ENCODE results near the gene ASB6. TPM values are rescaled to one million over a fixed set of nuclear protein-coding genes. Genes with fewer than 3 reads are reported as not detected.

Gene ASB6
- total RNA-seq, 1 experiment from 2014 or later: 20.0 TPM

DNA sequence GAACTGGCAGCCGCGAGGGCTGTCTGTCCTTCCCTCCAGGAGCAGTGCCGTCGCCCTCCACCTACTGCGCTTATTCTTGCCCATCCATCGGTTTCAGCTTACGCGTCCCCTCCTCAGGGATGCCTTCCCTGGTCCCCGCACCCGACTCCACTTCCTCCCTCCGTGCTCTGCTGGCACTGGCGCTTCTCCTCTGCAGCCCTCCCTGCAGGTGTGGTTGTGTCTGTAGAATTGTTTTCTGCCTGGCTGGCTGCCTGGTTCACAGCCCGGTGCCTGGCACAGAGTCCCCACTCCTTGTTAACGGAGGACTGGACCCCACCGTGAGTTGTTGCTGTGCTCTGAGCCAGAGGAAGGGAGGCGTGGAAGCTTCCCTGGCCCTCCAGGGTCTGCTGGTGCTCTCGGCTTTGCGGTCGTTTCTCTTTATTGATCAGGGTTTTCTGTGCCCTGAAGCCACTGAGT is 10.2 kb downstream of the ASB6 start:
- H3K4me3 Mint-ChIP-seq: no peak overlapping the region
- H3K36me3 Mint-ChIP-seq: peaks cover 32% of the 10 kb centered on the region
- POLR2A ChIA-PET: no interaction called here
- CTCF ChIA-PET: interaction anchor here (1.0 kb wide), 1 partner anchor 459 kb away, joined by 3 read pairs; no protein-coding TSS in a partner anchor
- H3K27ac Mint-ChIP-seq: peak overlapping the region; percentile 68; the same call in 1 of the 2 replicates
- DNase-seq (ENCODE audit: low spot score): no peak
- TF ChIP-seq ZNF416 (CRISPR knock-in tag; IDR thresholded peaks at IDR 0.05): no peak
- no peak for TF ChIP-seq ZNF423 (CRISPR knock-in tag; IDR thresholded peaks at IDR 0.05)
- no peak for TF ChIP-seq ELF4 (CRISPR knock-in tag; IDR thresholded peaks at IDR 0.05; ENCODE audit: low read depth)
- H3K9me3 Mint-ChIP-seq: no peaks in the 10 kb centered on the region
- H3K27me3 Mint-ChIP-seq (ENCODE audit: low read depth): no peaks in the 10 kb centered on the region
- no peak for ATAC-seq
- peaks cover 37% of the 10 kb centered on the region for H3K4me1 Mint-ChIP-seq

DNA sequence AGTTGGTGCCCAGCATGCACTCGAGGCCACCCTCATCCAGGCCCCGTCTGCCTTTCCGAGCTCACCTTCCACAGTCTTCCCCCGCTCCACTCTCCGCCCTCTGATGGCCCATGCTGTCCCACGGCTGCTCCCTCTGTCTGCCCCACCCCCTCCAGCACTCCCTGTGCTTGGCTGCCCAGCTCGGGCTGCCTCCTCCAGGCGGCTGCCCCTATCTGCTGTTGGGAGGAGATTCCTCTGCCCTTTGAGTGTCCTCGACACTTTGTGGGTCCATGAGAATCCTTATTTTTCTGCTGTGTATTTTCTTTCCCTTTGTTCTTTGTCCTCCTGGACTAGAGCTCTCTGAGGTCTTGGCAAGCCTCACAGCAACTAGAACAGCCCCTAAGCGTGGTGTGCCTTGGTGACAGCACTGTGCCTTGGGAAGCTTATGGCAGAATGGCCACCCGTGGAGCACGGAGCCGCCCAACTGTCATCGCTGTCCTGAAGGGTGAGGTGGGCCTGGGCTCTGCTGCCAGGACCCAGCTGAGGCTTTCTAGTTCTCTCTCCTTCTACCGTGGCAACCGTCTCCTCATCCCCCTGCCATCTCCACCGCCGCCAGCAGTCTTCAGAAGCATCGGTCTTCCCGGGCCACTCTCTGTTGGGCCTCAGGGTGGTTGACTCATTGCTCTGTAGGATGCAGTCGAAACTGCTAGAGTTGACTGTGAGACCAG is 10.8 kb downstream of the ASB6 start:
- H3K27me3 Mint-ChIP-seq (ENCODE audit: low read depth): no peaks in the 10 kb centered on the region
- H3K4me3 Mint-ChIP-seq: no peak overlapping the region; the same call in 1 of the 2 replicates
- peak; percentile 20; the same call in 1 of the 2 replicates for ATAC-seq
- POLR2A ChIA-PET: no interaction called here
- TF ChIP-seq GTF2I (CRISPR knock-in tag; conservative IDR thresholded peaks at IDR 0.05): no peak
- no peak for TF ChIP-seq ZNF263 (CRISPR knock-in tag; IDR thresholded peaks at IDR 0.05; ENCODE audit: low read depth)
- H3K9me3 Mint-ChIP-seq: no peaks in the 10 kb centered on the region
- peak overlapping the region; percentile 68; the same call in 1 of the 2 replicates for H3K27ac Mint-ChIP-seq
- no peak for DNase-seq (ENCODE audit: low spot score)
- peaks cover 32% of the 10 kb centered on the region for H3K36me3 Mint-ChIP-seq
- H3K4me1 Mint-ChIP-seq: peaks cover 41% of the 10 kb centered on the region
- CTCF ChIA-PET: interaction anchor here (0.7 to 2.2 kb wide), 8 partner anchors 11 to 499 kb away, joined by 3 to 9 read pairs (median 4); no protein-coding TSS in a partner anchor

- H3K27ac Mint-ChIP-seq: peak overlapping the region; percentile 32; the same call in 1 of the 2 replicates
- H3K4me3 Mint-ChIP-seq: no peak overlapping the region
- TF ChIP-seq, protein P1, sequence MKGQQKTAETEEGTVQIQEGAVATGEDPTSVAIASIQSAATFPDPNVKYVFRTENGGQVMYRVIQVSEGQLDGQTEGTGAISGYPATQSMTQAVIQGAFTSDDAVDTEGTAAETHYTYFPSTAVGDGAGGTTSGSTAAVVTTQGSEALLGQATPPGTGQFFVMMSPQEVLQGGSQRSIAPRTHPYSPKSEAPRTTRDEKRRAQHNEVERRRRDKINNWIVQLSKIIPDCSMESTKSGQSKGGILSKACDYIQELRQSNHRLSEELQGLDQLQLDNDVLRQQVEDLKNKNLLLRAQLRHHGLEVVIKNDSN (CRISPR knock-in tag; IDR thresholded peaks at IDR 0.05): no peak
- TF ChIP-seq ETV6 (CRISPR knock-in tag; IDR thresholded peaks at IDR 0.05) (no peak), CREB1 (CRISPR knock-in tag; IDR thresholded peaks at IDR 0.05) (no peak), ZNF138 (CRISPR knock-in tag; conservative IDR thresholded peaks at IDR 0.05) (no peak), JAZF1 (CRISPR knock-in tag; IDR thresholded peaks at IDR 0.05) (no peak), ATF2 (CRISPR knock-in tag; IDR thresholded peaks at IDR 0.05; ENCODE audit: borderline replicate concordance, low read depth) (no peak), E2F5 (CRISPR knock-in tag; IDR thresholded peaks at IDR 0.05) (no peak), HMGA2 (CRISPR knock-in tag; IDR thresholded peaks at IDR 0.05) (no peak)
- DNase-seq (ENCODE audit: low spot score) (no peak), ATAC-seq (no peak)
- H3K27me3 Mint-ChIP-seq (ENCODE audit: low read depth): no peaks in the 10 kb centered on the region
- H3K9me3 Mint-ChIP-seq: no peaks in the 10 kb centered on the region
- peaks cover 51% of the 10 kb centered on the region for H3K4me1 Mint-ChIP-seq
- H3K36me3 Mint-ChIP-seq: peaks cover 24% of the 10 kb centered on the region
- POLR2A ChIA-PET: no interaction called here
- CTCF ChIA-PET: interaction anchor here (1.0 to 2.2 kb wide), 5 partner anchors 10 to 498 kb away, joined by 3 to 6 read pairs (median 3); no protein-coding TSS in a partner anchor
Observed at GRCh38 chr9:129629251-129629820, 12.6 kb downstream of the ASB6 start.

DNA sequence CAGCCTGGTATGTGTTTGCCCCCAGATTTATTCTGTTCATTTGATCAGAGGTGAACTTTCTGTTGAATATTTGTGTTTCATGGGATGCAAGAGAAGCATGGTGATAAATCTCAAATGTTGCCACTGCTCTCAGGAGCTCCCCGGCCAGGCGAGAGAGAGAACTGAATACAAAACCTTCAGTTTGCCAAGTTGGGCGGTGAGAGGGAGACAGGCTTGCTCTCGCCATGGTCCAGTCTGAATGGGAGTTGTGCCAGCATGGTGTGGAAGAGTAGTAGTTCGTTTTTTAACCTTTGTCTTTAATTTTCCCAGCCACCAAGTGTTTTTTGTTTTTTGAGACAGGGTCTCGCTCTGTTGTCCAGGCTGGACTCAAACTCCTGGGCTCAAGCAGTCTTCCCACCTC is 13.2 kb downstream of the ASB6 start:
- CTCF ChIA-PET: interaction anchor here (1.0 to 1.3 kb wide), 3 partner anchors 11 to 497 kb away, joined by 3 to 4 read pairs (median 3); no protein-coding TSS in a partner anchor
- H3K27ac Mint-ChIP-seq: peak overlapping the region; percentile 63; the same call in 1 of the 2 replicates
- peaks cover 53% of the 10 kb centered on the region for H3K4me1 Mint-ChIP-seq
- ATAC-seq: no peak
- no peak overlapping the region; the same call in 1 of the 2 replicates for H3K4me3 Mint-ChIP-seq
- no peaks in the 10 kb centered on the region for H3K9me3 Mint-ChIP-seq
- no peaks in the 10 kb centered on the region for H3K27me3 Mint-ChIP-seq (ENCODE audit: low read depth)
- POLR2A ChIA-PET: no interaction called here
- H3K36me3 Mint-ChIP-seq: peaks cover 21% of the 10 kb centered on the region
- DNase-seq (ENCODE audit: low spot score): no peak
- no peak for TF ChIP-seq TEAD1 (CRISPR knock-in tag; IDR thresholded peaks at IDR 0.05)
- TF ChIP-seq EMX1 (CRISPR knock-in tag; IDR thresholded peaks at IDR 0.05): no peak
- no peak for TF ChIP-seq RELA (CRISPR knock-in tag; IDR thresholded peaks at IDR 0.05; ENCODE audit: borderline replicate concordance)
- TF ChIP-seq ZNF281 (CRISPR knock-in tag; IDR thresholded peaks at IDR 0.05): no peak
- no peak for TF ChIP-seq CBFB (CRISPR knock-in tag; IDR thresholded peaks at IDR 0.05; ENCODE audit: low read depth)
- no peak for TF ChIP-seq FOXP1 (CRISPR knock-in tag; IDR thresholded peaks at IDR 0.05; ENCODE audit: borderline replicate concordance)
- TF ChIP-seq PRRX2 (CRISPR knock-in tag; IDR thresholded peaks at IDR 0.05): no peak
- no peak for TF ChIP-seq ZNF121 (CRISPR knock-in tag; IDR thresholded peaks at IDR 0.05)
- no peak for TF ChIP-seq ZSCAN18 (CRISPR knock-in tag; IDR thresholded peaks at IDR 0.05)
